ENCODE results near the gene TINAGL1. TPM values are rescaled to one million over a fixed set of nuclear protein-coding genes. Genes with fewer than 3 reads are reported as not detected.
A peak's percentile ranks its signal among the peaks of the same experiment; 100 is the strongest.

Gene TINAGL1
- total and polyA plus RNA-seq, 4 donors: 64.1 to 90.9 (median 84.2) TPM

GRCh38 chr1:31568895-31569595 lies 7.3 kb upstream of the TINAGL1 start:
- H3K27me3 ChIP-seq (ENCODE audit: control insufficient read depth in 3 of 3, insufficient read depth in 3 of 3, low read length in 2 of 3): no peaks in the 10 kb centered on the region
- DNase-seq: no peak
- no peak for ATAC-seq (ENCODE audit: insufficient read depth, low FRiP score)
- no peak for TF ChIP-seq CTCF (IDR thresholded peaks at IDR 0.05; ENCODE audit: control extremely low read depth, extremely low read depth)
- H3K36me3 ChIP-seq (ENCODE audit: control insufficient read depth in 4 of 4, insufficient read depth in 4 of 4, low read length in 4 of 4): no peaks in the 10 kb centered on the region
- H3K9me3 ChIP-seq (ENCODE audit: control insufficient read depth in 4 of 4, insufficient read depth in 3 of 4, low read length in 3 of 4): no peaks in the 10 kb centered on the region
- 69 to 78% methylated on average over 11 of the region's 11 CpGs for WGBS, 2 donors
- H3K4me1 ChIP-seq (ENCODE audit: control insufficient read depth in 5 of 5, insufficient read depth in 5 of 5, low read length in 5 of 5): peaks cover 1 to 20% (median 3%) of the 10 kb centered on the region in 5 donors
- H3K9ac ChIP-seq (ENCODE audit: insufficient read depth in 1 of 2, low read length in 2 of 2): no peak overlapping the region
- no peak overlapping the region for H3K4me3 ChIP-seq
- H3K27ac ChIP-seq (ENCODE audit: low read depth in 1 of 2, low read length in 1 of 2): peak overlapping the region in 1 of 2 donors; percentile 42

- Histone ChIP-seq H3K4me3 (no peak overlapping the region), H3K27ac (ENCODE audit: low read depth in 1 of 2, low read length in 1 of 2) (peak overlapping the region in 1 of 2 donors; percentile 4), H3K9me3 (ENCODE audit: control insufficient read depth in 4 of 4, insufficient read depth in 3 of 4, low read length in 3 of 4) (no peaks in the 10 kb centered on the region), H3K36me3 (ENCODE audit: control insufficient read depth in 4 of 4, insufficient read depth in 4 of 4, low read length in 4 of 4) (no peaks in the 10 kb centered on the region), H3K27me3 (ENCODE audit: control insufficient read depth in 3 of 3, insufficient read depth in 3 of 3, low read length in 2 of 3) (no peaks in the 10 kb centered on the region), H3K4me1 (ENCODE audit: control insufficient read depth in 5 of 5, insufficient read depth in 5 of 5, low read length in 5 of 5) (peaks cover 3 to 21% (median 6%) of the 10 kb centered on the region in 5 donors), H3K9ac (ENCODE audit: insufficient read depth in 1 of 2, low read length in 2 of 2) (no peak overlapping the region)
- DNase-seq (no peak), ATAC-seq (ENCODE audit: insufficient read depth, low FRiP score) (no peak)
- TF ChIP-seq CTCF (IDR thresholded peaks at IDR 0.05; ENCODE audit: control extremely low read depth, extremely low read depth): no peak
- WGBS, 2 donors: 92 to 93% methylated on average over 13 of the region's 13 CpGs
These were observed 6.6 kb upstream of the TINAGL1 start for GRCh38 chr1:31569596-31570173.

- no peak for DNase-seq
- Histone ChIP-seq H3K9ac (ENCODE audit: insufficient read depth in 1 of 2, low read length in 2 of 2) (no peak overlapping the region), H3K4me1 (ENCODE audit: control insufficient read depth in 5 of 5, insufficient read depth in 5 of 5, low read length in 5 of 5) (peaks cover 3 to 22% (median 6%) of the 10 kb centered on the region in 5 donors), H3K27ac (ENCODE audit: low read depth in 1 of 2, low read length in 1 of 2) (no peak overlapping the region), H3K36me3 (ENCODE audit: control insufficient read depth in 4 of 4, insufficient read depth in 4 of 4, low read length in 4 of 4) (no peaks in the 10 kb centered on the region), H3K4me3 (no peak overlapping the region), H3K9me3 (ENCODE audit: control insufficient read depth in 4 of 4, insufficient read depth in 3 of 4, low read length in 3 of 4) (no peaks in the 10 kb centered on the region), H3K27me3 (ENCODE audit: control insufficient read depth in 3 of 3, insufficient read depth in 3 of 3, low read length in 2 of 3) (no peaks in the 10 kb centered on the region)
- ATAC-seq (ENCODE audit: insufficient read depth, low FRiP score): no peak
- WGBS, 2 donors: 81 to 86% methylated on average over 11 of the region's 11 CpGs
- TF ChIP-seq CTCF (IDR thresholded peaks at IDR 0.05; ENCODE audit: control extremely low read depth, extremely low read depth): no peak
These were observed 6.1 kb upstream of the TINAGL1 start for GRCh38 chr1:31570228-31570627.

Data from lung (tissue), 12 donors.